Measurements from ENCODE around the gene NTN3.
"Not testable (repeated sequence)": the region's sequence is repeated elsewhere in the genome, so short reads cannot be mapped to it uniquely, and the experiment has no call there.

Gene NTN3

GRCh38 chr16:2441143-2441804 lies 29.8 kb upstream of the NTN3 start:
- DNase-seq: not testable (repeated sequence)

- DNase-seq: no peak
These were observed 27.5 kb upstream of the NTN3 start for GRCh38 chr16:2443555-2443954.

GRCh38 chr16:2447920-2448583 lies 23.0 kb upstream of the NTN3 start:
- no peak for DNase-seq

GRCh38 chr16:2449118-2449517 lies 22.0 kb upstream of the NTN3 start:
- no peak for DNase-seq

GRCh38 chr16:2450535-2450934 lies 20.6 kb upstream of the NTN3 start:
- DNase-seq: no peak

GRCh38 chr16:2450975-2451381 lies 20.1 kb upstream of the NTN3 start:
- DNase-seq: no peak

- DNase-seq: no peak
These were observed 19.2 kb upstream of the NTN3 start for GRCh38 chr16:2451851-2452320.

- DNase-seq: no peak
These were observed 18.4 kb upstream of the NTN3 start for GRCh38 chr16:2452650-2453049.

GRCh38 chr16:2455081-2455845 lies 15.8 kb upstream of the NTN3 start:
- no peak for DNase-seq

GRCh38 chr16:2456551-2457153 lies 14.4 kb upstream of the NTN3 start:
- DNase-seq: no peak

- no peak for DNase-seq
These were observed 13.8 kb upstream of the NTN3 start for GRCh38 chr16:2457267-2457666.

- DNase-seq: no peak
These were observed 13.2 kb upstream of the NTN3 start for GRCh38 chr16:2457946-2458345.

GRCh38 chr16:2458887-2459646 lies 12.0 kb upstream of the NTN3 start:
- no peak for DNase-seq

GRCh38 chr16:2459647-2460390 lies 11.3 kb upstream of the NTN3 start, which contains the start of gene TEDC2:
Gene TEDC2 (plus strand): TSS chr16:2460109. CDS start chr16:2460145, 36 bp downstream.
- peak; percentile 95 to 98 (median 97) for DNase-seq

- no peak for DNase-seq
These were observed 10.7 kb upstream of the NTN3 start for GRCh38 chr16:2460391-2460713.

GRCh38 chr16:2460916-2461315 lies 10.2 kb upstream of the NTN3 start:
- no peak for DNase-seq

GRCh38 chr16:2462031-2462866 lies 8.8 kb upstream of the NTN3 start:
- DNase-seq: no peak

- no peak for DNase-seq
These were observed 6.8 kb upstream of the NTN3 start for GRCh38 chr16:2464333-2464732.

- DNase-seq: no peak
These were observed 5.3 kb upstream of the NTN3 start for GRCh38 chr16:2465653-2466415.
